ENCODE measurements around the gene SETD5.

DNA sequence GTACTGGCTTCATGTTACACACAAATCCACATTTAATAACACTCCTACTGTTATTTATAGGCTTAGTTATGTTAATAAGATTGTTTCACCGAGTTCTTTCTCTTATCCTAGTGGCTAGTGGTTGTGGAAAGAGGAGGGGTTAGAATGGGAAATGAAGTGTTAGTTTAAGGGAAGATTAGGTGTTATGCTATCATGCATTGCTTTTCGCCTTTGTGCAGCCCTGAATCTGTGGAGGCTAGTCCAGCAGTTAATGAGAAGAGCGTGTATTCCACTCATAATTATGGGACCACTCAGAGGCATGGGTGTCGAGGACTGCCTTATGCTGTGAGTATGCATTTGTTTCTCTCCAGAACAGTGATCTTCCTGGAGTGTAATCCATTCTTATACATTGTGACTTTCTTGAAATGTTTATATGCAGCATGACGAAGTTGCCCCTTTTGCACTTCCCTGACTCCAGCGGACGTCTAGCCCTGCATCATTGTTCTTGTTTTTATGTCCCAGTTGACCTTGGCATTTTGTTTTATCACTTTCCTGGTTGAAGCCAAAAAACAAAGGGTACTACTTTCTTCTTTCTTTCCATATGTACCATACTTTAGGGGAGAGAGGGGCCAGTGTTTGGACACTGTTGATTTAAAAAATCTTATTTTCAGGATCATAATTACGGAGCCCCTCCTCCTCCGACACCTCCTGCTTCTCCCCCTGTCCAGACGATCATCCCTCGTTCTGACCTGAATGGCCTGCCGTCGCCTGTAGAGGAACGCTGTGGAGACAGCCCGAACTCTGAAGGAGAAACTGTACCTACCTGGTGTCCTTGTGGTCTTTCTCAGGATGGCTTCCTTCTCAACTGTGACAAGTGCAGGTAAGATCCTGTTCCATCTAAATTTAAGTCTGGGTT is 36.5 kb downstream of the SETD5 start:
- TF ChIP-seq KAT7 (CRISPR knock-in tag; IDR thresholded peaks at IDR 0.05; ENCODE audit: borderline replicate concordance) (no peak), CTCF (IDR thresholded peaks at IDR 0.05) (no peak), ZSCAN18 (CRISPR knock-in tag; IDR thresholded peaks at IDR 0.05) (no peak), ZNF121 (CRISPR knock-in tag; IDR thresholded peaks at IDR 0.05) (no peak), NR2C2 (CRISPR knock-in tag; IDR thresholded peaks at IDR 0.05) (no peak)
- TF ChIP-seq, protein P1, sequence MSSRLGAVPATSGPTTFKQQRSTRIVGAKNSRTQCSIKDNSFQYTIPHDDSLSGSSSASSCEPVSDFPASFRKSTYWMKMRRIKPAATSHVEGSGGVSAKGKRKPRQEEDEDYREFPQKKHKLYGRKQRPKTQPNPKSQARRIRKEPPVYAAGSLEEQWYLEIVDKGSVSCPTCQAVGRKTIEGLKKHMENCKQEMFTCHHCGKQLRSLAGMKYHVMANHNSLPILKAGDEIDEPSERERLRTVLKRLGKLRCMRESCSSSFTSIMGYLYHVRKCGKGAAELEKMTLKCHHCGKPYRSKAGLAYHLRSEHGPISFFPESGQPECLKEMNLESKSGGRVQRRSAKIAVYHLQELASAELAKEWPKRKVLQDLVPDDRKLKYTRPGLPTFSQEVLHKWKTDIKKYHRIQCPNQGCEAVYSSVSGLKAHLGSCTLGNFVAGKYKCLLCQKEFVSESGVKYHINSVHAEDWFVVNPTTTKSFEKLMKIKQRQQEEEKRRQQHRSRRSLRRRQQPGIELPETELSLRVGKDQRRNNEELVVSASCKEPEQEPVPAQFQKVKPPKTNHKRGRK (CRISPR knock-in tag; IDR thresholded peaks at IDR 0.05; ENCODE audit: borderline replicate concordance) = no peak
